ENCODE results near the gene CAMTA1.

Gene CAMTA1

DNA sequence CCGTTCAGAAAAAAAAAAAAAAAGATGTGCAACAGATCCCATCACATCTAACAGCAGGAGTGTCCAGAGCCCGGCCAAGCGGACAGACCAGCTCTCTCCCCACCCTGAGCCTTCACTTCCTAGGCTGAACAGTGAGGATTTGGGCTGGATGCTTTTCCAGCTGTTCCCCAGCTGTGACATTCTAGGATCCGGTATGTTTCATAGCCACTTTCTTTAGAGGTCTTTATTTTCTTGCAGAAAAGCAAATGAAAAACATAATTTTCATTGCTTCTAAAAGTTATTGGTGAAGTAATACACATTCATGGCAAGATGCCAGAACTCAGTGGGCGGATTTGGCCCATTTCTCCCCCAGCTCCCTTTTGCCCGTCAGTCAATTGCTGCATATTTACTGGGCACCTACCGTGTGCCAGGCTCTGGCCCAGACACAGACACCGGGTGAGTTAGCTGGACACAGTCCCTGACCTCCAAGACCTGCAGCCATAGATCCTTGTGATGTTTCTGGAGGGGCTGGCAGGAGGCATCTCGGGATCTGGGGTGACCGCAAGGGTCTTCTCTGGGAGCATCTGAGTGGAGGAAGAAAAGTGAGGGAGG is 772.1 kb downstream of the CAMTA1 start:
- no peak for DNase-seq

DNA sequence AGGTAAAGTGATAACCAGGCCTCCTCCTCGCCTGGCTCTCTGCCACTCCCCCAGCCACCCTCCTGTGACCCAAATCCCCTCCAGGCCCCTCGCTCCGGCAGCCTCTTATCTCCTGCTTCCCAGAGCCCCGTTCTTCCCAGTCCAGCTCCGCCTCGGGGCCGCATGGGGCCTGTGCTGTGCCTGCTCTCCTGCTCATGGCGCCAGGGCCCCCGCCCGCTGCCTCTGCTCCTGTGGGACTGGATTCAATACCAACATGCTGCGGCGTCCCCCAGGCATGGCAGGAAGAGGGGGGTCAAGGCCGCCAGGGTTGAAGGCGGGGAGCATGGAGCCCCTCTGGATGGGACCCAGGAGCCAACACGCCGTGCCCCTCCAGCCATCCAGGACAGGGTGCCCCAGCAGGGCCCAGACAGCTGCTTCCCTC is 772.8 kb downstream of the CAMTA1 start:
- no peak for DNase-seq

- DNase-seq = no peak
Measured at GRCh38 chr1:7558481-7558880, 773.2 kb downstream of the CAMTA1 start.

DNA sequence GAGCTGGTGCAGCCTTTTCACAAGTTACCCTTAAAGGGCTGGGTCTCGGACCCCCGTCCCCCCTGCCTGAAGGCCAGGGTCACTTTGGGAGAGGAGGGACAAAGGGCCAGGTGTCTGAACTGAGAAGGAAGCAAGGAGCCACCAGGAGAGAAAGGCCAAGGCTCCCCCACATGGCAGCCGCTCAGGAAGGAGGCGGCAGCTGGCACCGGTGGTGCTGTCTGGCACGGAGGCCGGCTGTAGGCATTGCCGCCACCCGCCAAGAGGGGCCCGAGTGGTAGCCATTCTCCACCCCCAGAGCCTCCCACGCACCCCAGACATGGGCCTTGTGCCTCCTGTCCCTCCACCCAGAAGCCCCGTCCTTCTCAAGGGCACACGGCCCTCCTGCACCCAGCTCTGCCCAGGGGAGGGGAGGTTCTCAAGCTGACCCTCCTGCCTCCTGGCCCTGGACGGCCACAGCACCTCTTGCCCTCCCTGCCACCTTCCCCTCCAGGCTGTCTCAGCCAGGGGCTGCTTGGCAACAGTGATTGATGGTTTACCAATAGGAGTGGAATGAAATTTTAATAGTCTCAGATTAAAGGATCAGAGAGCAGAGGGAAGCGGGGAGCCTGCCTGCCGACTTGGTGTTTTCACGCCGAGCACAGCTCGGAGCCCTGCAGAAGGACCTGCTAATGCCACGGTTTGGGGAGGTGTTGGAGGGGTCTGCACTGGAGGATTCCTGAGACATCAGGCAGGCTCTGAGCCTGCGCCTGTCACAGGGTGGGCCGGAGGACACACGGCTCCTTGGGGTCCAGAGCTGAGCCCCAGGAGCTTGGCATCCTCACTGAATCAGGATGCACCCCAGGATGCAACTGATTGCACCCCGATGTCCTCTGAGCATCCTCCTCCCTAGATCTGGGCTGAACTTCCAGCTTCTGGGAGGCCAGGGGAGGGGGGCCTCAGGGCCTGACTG is 773.9 kb downstream of the CAMTA1 start:
- DNase-seq = no peak

- no peak for DNase-seq
Measured at GRCh38 chr1:7560128-7560527, 774.9 kb downstream of the CAMTA1 start.

DNA sequence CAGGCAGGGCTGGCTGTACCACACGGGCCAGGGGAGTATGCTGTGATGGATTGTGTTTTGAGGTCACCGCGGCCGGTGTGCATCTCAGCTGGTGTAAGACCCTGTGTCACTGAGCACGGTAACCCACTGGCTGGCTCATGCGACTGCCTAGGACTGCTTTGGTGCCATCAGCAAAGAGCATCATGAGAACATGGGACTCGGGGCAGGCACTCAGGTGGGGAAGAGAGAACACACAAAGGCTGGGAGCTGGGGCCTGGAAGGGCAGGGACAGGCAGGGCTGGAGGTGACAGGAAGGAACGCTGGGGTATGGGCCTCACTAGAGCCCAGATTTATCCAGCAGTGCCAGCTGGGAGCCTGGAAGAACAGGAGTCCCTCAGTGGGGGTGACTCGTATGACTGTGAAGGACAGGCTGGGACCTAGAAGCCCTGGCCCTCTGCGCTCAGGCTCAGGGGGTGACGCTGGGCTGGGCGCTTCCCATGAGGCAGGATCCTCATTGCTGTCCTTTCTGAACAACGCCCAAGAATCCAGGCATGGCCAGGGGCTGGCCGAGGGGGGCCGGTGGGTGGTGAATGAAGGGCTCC is 775.4 kb downstream of the CAMTA1 start:
- no peak for DNase-seq

DNA sequence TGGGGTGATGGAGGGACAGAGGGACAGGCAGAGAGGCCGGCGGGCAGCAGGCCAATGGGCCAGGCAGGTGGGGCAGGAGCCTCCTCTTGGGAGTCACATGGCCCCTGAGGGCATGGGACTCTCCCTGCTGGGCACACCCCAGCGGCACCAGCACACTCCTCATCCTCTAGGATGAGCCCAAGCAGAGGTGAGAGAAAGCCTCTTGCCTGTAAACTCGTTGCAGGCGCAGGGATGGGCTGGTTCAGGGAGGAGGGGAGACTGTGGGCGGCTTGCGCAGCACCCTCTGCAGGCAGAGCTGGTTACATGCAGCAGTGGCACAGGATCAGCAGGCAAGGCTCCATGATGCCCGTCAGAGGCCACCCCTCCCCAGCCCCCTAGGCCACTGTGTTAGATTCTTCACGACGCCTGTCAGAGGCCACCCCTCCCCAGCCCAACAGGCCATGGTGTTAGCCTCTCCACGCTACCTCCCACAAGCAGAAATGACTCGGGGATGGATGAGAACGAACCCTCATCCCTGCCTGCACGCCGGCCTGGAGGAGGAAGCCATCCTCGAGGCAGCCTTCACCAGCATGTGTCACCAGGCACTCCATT is 776.2 kb downstream of the CAMTA1 start:
- no peak for DNase-seq

DNA sequence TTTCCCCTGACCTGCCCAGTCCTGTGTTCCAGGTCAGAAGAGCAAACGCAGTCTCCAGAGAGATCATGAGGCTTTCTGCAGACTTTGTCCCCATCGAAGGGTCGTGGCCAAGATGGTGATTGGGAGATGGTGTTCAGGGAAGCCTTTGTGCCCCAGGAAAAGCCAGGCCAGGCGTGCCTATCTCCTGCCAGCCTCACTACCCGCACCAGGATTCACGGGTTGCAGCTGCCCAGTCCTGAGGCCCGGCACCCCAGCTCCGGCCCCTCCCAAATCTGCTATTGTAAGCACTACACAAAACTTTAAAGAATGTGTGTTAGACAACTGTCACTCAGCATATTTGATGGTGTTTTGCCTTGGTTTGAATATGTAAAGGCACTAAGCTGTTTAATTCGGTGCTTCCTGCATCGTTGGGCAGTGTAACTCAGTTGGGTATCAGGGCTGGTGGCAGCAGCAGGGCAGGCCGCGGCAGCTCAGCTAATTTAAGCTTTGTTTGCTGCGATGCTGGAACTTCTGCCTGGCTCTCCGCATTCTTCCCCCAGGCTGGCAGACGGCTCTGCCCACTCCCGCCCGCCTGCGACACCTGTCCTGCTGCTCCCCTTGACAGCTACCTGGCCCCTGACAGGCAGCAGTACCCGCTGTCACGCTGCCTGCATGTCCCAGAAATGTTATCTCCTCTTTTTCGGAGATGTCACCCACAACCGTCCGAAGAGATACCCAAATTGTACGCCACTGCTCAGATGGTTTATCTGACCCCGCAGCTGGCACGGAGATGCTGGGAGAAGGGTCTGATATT is 776.9 kb downstream of the CAMTA1 start:
- no peak for DNase-seq

DNA sequence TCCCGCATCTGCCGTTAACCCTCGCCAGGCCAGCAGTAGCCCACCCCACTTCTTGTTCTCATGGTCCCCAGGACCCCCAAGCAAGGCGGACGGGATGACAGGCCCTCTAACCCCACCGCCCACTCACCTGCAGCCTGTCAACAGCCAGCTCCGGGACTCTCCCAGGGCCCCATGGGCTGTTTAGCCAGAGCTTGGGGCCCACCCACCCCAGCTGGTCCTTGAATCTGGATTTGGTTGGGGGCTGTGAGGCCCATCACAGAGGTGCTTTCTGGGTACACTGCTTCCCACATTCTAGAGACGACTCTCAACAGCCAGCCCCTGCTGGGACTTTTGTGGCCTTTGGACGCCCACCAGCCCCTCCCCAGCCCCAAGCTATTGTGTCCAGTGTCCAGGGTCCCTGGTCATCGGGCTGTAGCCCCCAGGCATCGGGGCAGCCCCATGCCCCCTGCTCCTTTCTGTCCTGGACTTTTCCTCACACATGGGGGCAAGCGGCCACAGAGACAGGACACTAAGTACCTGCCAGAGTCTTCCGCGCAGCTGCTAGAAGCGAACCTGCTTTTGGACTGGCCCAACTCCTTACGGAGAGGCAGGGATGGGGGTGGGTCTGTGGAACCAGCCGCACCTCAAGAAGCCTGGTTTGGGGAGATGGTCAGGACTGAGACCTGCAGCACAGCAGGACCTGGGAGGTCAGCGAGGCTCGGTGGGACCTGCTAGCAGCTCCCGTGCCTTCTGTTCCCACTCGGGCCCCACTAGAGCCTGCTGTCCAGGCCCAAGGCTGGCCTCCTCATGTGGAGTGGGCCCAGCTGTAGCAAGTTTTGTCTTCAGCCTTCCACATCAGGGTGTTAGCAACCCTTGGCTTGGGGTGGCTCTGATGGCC is 777.7 kb downstream of the CAMTA1 start:
- DNase-seq = no peak

GRCh38 chr1:7564137-7564536 is 778.9 kb downstream of the CAMTA1 start:
- no peak for DNase-seq

- no peak for DNase-seq
Measured at GRCh38 chr1:7565099-7565750, 780.0 kb downstream of the CAMTA1 start.

DNA sequence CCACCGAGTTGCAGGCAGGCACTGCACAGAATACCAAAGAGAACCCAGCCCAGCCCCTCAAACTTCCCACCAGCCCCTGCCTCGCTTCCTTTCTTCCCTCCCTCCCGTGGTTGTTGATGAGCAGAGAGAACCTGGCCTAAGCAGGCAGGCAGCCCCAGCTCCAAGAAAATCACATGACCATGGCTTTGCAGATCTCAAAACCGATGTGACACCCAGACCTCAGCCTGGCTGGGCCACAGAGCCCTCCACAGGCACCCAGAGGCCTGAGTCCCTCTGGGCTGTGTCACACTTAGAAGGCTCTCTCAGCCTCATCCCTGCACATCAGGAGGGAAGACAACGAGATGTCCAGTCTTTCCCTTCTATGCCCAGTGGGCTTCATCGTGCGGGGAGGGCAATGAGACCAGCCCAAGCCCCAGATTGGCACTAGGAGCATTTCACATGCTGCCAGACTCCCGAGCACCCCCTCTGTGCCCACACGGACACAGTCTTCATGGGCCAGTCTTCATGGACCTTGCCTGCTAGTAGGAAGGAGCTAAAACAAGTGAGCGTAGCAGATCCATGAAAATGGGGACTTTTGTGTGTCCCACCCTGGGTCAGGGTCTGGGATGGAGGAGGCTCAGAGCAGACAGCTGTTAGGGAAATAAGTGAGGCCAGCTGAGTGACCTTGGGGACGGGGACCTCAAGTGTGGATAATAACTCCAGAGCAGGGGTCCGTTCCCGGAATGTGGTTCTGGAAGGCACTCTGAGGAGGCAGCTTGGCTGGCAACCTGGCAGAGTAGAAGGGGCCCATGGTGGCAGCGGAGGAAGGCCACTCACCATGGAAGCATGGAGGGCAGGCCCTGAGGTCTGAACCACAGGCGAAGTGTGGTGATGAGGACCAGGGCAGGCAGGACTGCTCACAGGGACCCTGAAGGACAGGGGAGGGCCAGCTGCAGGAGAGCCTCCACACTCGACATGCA is 781.4 kb downstream of the CAMTA1 start:
- DNase-seq = no peak

DNA sequence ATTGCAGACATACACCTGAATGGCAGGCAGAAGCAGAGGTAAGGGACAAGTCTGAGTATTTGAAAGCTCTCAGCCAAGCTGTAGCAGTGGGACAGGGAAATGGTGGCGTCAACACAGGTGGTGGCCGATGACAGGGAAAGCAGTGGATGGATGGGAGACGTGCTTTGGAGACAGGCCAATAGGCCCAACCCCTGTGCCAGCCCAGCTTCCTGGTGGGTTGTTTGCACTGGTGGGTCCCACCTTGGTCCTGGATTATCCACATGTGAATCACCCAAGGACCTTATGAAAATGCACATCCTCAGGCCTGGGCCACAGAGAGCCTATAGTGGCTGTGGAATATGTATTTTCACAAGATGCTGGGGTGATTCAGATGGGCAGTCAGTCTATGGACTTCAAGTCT is 782.1 kb downstream of the CAMTA1 start:
- no peak for DNase-seq

DNA sequence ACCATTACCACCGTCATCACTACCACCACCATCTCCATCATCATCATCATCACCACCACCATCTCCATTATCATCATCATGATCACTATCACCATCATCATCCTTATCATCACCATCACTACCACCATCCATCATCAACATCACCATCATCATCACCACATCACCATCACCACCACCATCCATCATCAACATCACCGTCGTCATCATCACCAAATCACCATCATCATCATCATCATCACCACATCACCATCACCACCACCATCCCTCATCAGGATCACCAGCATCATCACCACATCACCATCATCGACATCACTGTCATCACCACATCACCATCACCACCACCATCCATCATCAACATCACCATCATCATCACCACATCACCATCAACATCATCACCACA is 782.8 kb downstream of the CAMTA1 start:
- DNase-seq = no peak

DNA sequence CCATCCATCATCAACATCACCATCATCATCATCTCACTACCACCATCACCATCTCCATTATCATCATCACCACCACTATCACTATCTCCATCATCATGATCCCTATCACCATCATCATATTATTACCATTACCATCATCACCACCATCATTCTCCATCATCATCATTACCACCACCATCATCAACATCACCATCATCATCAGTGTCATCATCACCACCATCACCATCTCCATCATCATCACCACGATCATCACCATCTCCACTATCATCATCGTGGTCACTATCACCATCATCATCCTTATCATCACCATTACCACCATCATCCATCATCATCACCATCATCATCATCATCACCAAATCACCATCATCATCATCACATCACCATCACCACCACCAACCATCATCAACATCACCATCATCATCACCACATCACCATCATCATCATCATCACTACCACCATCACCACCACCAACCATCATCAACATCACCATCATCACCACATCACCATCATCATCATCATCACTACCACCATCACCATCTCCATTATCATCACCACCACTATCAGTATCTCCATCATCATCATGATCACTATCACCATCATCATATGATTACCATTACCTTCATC is 783.8 kb downstream of the CAMTA1 start:
- DNase-seq = no peak

GRCh38 chr1:7570311-7570710 is 785.1 kb downstream of the CAMTA1 start:
- no peak for DNase-seq

- DNase-seq = no peak
Measured at GRCh38 chr1:7572654-7573152, 787.4 kb downstream of the CAMTA1 start.

DNA sequence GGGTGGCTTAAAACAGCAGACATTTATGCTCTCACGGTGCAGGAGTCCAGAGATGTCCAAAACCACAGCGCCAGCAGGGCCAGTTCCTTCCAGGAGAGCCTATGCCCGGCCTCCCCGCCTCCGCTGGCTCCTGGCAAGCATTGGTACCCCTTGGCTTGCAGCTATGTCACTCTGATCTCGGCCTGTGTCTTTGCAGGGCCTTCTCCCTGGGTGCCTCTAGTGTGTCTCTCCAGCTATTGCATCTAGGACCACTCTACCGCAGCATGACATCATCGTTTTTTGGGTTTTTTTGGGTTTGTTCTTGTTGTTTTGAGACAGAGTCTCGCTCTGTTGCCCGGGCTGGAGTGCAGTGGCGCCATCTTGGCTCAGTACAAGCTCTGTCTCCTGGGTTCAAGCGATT is 788.2 kb downstream of the CAMTA1 start:
- DNase-seq = no peak

Data from COR-L47 (cell line).